Lung microvascular endothelial cell (primary cell): ENCODE results near the gene IFT43. TPM values are rescaled to one million over a fixed set of nuclear protein-coding genes. Genes with fewer than 3 reads are reported as not detected.
"Not testable (repeated sequence)": the region's sequence is repeated elsewhere in the genome, so short reads cannot be mapped to it uniquely, and the experiment has no call there.

Experiments used
- DNase-seq, 2 donors: peaks; one replicate each; pipeline versions ENCODE4 v3.0.0 to v3.0.0-alpha.2; 2010; ENCODE audit warnings: low read depth in 2 of 2
- total RNA-seq: library from RNA; depleted of rRNA; stranded (reverse); fragments of >200 nt; gene quantifications from 2 replicates; pipeline ENCODE4 v1.2.1, GENCODE V29; 2014

The IFT43 gene
- total RNA-seq, 1 donor from 2014 or later, result 22.6 TPM

DNA sequence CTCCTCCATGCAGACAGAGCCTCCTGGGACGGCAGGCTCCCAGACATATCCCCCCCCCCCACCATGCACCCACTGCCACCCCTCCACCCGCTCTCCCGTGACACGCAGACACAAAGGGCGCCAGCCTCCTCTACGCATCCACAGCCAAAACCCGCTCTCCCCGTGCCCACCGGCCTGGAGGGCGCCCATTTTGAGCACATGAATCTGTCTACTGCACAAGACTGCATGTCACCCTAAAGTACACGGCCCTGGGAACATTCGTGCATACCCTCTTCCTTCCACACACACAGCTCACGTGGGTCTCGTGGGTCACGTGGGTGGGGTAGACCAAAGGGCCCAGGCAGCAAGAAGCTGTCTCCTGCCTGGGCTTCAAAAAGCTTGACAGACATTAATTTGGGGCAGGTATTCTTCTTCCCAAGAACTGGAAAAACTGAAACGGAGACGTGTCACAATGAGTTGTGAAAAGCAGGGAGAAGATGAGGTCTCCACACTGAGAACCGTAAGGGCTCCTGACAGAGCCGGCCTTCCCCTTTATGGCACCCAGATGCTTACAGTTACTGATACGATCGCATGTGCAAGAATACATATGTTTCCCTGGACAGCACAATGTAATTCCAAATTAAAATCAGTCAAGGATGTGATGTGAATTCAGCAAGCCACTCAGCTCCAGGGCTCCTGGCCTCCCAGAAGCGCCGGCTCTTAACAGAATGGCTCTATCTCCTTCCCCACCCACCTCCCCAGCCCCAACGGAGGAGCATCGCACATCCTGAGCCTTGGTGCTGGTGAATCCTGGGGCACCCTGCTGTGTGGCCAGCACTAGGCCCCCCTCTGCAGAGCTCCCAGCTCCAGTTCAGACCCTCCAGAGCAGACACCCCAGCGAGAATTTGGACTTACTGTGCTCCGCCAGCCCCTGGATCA, 5.7 kb upstream of the IFT43 start:
- no peak for DNase-seq

DNA sequence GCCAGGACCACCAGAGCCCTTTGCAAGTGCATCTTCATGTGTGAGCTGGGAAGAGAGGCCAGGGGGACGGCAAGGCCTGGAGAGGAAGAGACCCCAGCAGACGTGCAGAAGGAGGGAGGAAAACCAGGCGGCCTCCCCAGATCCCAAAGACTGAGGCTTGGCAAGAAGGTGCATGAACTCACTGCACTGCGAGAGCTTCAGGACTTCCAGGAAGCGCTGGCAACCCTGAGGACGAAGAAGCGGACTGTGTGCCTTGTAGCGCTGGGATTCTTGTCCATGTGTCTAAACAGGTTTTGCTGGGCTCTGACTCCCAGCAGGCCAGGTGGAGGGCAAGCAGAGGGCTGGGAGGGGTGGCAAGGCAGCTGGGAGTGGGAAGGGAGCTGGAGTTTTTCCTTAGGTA, 4.7 kb upstream of the IFT43 start:
- no peak for DNase-seq

DNA sequence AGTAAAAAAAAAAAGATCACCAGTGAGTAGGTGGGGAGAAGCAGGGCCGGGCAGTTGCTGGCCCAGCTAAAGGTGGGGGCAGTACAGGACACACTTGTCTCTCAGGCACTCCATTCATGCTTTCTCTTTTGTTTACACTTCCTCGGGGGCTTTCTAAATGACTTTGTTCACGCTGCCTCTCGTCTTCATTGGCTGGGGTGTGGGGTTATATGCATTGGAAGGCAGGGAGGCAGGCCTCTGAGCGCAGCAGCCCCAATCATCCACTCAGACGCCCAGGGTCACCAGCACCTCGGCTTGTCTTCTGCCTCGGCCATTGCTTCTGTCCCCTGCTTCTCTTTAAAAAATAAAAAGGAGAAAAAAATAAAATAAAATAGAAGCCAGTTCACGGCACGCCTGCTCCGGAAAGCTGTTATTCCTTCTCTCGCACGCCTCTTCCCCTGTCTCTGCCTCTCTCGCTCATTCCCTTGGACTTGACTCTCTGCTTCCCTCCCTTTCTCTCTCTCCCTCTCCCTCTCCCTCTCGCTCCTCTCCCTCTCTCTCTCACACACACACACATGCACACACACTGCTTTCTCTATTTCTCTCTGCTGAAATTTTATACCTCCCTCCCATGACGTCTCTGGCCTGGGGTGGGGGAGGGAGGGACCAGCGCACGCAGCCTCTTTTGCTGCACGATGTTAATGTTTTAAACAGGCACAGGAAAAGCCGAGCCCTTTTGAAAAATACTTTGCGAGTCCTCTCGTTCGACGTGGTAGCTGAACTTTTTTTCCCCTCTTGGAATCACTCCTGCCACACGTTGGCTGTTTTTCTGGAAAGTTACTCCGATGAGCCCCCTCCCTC, 3.9 kb upstream of the IFT43 start, which contains the start of gene TGFB3:
TGFB3 (minus strand) TSS at position 570 of the 840 bp plus-strand sequence. CDS start 1,102 bp downstream, outside the sequence.
- DNase-seq, result peak; percentile 78 to 89

DNA sequence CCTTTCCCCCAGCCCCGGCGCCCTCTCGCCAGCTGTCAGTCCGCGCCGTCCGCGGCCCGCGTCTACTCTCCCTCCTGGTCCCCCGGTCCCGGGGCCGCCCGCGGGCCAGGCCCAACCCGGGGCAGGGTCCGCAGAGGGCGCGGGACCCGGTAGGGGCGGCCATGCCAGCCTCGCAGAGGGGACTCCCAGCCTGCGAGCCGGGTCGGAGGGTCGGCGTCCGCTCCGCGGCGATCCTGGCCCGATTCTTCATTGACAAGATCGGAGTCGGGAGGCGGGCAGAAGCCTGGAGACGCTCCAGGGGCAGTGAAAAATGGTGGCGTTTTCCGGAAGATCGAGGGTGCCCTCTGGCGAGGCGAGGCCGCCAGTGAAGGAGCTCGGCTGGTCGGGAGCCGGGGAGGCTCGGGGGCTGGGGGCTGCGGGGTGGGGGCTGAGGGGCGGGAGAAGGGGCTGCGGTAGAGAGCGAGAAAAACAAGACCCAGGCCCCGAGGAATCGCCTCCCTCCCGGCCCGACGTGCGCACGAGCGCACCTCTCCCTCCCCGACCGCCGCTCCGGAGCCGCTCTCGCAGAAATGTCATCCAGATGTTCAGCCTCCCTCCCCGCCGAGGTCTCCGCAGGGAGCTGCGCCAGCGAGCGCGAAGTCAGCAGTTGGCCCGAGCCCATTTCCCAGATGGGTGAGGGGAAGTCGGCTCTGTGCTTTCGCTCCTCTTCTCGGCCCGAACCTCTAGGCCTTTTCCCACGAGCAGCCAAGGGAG, 3.1 kb upstream of the IFT43 start:
- DNase-seq, result peak; percentile 81 to 83

DNA sequence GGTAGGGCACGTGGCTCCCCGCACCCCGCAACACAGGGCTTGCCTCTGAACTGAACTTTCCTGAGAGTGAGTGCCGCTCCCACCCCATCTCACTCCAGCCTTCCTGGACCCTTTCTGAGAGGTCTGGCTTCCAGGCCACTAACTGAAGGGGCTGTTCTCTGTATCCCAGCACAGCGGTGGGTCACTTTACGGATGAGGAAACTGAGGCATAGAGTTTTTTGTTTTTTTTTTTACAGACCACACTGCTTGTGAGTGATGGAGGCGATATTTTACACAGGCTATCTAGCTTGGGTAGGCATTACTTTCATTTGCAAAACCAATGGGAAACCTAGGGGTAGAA, 2.6 kb upstream of the IFT43 start:
- no peak for DNase-seq

DNA sequence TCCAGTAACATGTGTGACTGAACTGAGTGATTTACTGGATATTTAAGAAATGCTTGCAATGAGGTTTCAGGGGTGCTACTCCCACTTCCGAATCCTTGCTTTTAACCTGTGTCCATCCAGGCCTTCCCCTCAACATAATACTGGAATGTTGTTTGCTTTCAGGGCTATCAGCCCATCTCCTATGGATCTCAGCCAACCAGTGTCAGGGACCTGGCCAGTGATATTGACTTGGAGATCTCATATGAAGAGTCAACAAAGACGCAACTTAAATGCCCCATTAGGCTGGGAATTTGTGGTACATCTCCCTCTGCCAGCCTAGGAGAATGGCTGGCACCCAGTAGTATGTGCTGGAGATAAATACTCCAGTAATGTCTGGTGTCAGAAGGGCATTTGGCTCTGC, 889 bp upstream of the IFT43 start:
- no peak for DNase-seq

DNA sequence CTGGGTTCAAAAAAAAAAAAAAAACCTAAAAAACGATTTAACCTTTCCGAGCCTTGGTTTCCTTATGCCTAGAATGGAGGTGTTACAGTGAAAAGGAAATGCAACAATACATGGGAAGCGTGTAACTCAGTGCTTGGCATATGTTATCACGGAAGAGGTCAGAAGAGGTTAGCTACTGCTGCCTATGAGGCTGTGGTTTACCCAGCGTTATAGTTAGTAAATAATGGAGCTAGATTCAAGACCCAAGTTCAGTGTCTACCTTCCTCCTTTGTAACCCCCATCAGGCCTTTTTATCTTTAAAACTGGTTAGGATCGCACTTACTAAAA, 839 bp downstream of the IFT43 start:
- DNase-seq, result peak; percentile 71 to 92

DNA sequence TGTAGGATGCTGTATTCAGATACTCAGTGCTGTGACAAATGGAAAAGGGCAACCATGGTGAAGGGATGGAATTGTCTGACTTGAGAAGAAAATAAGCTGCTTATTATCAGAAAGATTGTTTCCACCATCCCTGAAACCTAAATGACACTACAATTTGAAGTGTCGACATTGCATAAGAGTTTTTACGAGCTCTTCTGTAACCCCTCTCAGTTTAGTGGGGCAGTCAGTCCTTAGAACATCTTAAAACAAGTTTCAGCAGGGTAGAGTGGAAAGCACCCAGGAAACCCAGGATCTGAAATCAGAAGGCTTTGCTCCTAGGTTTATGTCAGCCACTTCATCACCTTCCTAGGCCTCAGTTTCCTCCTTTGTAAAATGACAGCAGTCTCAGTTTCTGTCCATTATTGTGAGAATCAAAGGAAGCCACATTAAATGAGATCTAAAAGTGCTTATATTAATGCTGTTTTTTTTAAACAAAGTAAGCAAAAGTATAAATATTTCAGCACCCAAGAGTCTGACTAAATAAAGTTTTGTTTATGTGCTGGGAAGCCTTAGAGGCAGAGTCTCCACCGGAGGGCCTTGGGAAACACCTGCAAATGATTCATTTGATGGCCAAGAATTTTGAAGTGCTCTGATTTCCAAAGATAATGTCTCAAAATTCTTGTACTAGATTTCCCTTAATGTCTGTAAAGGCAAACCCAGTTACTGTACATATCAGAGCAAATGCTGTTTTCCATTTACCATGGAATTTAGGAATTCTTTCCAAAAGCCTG, 1.8 kb downstream of the IFT43 start:
- peak in 1 of 2 donors; percentile 69 for DNase-seq

DNA sequence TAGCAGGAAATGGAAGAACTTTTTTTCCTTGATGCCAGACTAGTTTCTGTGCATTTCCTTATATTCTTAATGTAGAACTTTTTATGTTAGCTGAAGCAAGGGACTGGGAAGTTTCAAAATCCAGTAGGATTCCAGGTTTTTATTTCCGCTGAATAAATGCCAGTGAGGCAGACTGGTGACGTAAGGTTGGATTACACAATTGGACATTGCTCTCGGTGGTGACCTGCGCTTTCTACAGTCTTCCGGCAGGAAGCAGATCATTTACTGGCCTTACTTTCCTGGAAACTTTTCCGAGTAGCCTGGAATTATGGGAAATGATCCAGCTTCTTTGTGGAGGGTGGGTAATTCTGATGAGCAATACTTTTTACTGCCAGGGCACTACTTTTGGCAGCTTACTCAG, 3.6 kb downstream of the IFT43 start:
- DNase-seq, result peak; percentile 98 to 99

DNA sequence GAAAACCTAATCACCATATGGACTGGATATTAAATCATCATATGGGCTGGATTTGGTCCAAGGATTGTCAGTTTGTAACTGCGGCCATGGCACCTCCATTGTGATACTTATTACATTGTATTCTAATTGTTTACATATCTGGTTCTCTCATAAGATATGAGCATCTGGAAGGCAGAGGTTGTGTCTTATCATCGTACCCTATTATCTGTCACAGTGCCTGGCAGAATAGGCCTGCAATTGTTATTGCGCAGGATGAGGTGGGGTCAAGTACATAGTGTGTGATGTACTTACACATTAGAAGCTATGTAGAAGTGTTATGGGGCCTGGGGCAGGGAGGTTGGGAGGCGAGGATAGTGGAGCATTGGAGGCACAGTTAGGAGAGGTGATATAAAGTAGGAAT, 4.7 kb downstream of the IFT43 start:
- no peak for DNase-seq

DNA sequence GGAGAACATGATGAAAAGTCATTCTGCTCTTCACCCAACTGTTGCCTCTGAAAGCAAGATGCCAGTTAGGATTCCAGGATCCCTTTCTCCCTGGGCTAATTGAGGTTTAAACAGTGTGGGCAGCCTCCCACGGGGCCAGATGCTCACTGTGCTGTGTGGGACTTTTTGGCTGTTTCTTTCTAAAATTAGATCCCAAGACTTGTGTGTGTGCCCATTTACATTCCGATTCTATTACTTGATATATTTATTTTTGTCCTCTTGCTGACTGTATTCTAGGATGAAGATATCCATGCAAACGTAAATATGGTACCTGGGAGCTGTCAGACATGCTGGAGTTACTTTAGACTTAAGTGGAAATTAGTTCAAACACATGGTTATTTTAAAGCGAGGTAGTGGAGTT, 6.2 kb downstream of the IFT43 start:
- DNase-seq, result no peak

DNA sequence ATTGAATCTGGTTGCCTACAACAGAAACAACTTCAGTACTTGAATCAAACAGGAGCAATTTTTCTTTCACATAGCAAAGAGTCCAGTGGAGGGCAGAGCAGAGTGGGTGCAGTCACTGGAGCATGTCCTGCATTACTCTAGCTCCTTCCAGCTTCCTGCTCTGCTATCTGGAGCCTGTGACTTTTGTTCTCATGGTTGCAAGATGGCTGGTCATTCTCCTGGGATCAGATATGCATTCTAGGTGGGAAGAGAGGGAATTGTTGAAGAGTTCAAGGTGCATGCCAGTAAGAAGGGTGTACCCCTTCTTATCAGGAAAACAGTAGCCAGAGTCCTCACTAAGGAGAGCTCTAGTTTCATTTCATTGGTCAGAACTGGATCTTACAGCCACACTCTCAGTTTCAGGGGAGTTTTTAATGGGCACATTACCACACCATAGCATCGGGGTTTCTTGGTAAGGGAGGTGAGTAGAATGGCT, 8.0 kb downstream of the IFT43 start:
- DNase-seq, result no peak

DNA sequence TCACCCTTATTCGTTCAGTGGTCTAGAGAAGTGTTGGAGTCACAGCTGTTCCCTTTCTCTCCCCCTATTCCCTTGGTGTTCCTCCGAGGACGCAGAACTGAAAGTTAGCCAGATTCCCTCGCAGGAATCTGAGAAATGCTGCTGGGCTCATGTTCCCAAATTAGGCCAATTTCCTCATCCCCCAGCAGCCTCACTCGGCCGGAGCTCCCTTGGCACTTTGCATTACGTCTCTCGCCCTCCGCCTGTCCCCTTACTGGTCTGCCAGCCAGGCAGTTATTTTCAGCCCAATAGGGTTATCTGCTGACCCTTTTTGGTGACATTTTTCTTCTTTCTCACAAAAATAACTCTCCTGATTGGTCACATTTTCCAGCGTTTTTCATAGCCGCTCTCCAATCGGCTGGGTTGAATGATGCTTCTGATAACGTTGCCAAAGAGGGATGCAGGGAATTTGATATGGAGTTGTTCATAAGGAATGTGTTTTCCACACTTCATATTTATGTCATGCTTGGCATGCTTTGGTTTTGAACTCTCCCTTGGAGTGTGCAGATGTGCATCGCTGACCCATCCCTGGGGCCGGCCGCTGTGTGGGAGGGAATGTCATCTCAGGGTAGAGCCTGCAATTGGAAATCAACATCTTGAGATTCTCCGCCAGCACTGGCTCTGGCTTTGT, 9.9 kb downstream of the IFT43 start:
- no peak for DNase-seq

DNA sequence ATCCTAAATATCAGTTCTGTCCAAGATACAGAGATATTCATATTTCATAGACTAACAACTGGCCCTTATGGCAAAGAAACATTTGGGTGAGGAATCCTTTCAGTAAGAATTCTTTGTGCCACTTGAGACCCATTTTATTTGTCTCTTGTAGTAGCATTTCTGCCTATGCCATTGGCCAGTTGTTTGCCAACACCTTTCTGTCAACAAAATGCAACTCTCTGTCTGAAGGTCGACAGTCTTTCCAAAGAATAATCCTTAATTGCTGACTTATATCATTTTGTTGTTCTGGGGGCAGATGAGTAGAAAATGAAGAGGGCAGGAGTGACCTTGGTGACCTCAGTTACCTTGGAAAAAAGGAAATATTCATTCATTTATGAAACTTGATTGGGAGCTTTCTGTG, 10.9 kb downstream of the IFT43 start:
- no peak for DNase-seq

DNA sequence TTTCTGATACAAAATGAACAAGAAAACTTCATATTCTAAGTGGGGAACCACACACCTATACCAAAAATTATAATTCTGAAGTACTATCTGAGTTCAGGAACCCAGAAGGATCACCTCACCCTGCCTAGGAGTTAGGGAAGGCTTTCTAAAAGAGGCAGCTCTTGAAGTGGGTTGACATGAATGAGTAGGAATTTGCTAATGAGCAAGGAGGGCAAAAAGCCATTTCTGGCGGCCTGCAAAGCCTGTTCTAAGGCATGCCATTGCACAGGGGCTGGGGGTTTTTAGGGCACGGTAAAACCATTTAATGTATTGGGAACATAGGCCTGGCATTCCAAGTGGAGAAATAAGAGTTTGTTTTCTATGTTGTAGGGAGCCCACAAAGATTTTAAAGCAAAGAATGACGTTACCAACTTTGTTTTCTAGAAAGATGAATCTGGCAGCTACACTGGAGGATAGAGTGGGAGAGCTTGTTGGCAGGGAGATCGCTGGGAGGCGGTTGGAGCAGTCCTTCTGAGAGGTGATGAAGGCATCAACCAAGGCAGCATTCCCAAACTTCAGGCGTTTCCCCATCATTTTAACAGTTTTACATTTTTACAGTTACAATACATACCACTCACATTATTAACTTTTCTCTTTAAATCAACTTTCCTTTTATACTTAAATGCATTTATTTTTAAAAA, 14.1 kb downstream of the IFT43 start:
- DNase-seq, result no peak

DNA sequence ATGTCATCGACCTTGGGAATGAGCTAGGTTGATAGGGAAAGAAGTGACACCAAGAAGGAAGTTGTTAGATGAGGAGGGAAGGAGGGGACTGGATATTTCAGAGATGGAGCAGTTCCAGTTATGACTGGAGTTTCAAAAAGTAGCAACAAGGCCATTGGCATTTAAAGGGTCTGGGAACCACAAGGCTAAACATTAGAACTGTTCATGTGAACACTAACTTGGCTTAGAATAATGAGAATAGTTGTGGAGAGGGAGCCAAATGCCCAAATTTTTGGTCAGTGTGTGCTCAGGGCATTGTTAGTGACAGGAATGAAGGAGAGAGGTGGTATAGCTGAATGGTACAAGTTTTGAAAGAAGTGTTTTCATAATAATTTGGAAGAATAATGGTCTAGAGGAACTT, 16.8 kb downstream of the IFT43 start:
- no peak for DNase-seq

DNA sequence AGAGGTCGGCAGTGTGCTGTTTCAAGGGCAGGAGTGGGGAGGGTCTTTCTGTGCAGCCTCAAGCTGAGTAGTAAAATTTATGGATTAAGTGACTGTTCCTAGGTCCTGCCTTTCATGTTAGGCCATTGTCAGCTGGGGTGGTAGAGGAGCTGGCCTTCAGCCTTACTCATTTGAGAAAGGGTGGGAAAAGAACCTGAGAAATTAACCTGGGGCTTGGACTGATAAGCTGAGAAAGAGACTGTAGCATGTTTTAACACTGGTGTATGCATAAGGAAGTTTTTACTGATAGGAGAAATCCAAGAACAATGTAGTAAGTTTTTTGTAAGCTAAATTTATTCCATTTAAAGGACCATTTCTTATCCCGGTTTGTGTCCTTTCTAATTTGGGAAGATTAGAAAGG, 20.7 kb downstream of the IFT43 start:
- no peak for DNase-seq

DNA sequence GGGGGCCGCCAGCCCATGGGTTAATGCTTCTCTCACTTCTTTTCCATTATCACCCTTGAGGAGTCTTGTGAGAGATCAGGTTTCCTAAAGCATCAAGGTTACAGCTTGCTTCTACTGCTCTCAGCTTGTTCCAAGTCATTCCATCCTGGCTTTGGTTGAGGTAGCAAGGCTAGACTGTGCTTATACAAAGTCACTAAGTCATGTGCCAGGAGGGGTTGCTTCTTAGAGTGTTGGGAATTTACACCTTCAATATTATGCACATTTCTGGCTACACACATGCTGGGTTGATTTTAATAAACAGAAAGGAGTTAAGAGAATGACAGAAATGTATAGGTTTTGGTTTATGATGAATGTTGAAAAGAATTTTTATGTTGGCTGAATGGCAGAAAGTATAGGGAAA, 21.8 kb downstream of the IFT43 start:
- no peak for DNase-seq

DNA sequence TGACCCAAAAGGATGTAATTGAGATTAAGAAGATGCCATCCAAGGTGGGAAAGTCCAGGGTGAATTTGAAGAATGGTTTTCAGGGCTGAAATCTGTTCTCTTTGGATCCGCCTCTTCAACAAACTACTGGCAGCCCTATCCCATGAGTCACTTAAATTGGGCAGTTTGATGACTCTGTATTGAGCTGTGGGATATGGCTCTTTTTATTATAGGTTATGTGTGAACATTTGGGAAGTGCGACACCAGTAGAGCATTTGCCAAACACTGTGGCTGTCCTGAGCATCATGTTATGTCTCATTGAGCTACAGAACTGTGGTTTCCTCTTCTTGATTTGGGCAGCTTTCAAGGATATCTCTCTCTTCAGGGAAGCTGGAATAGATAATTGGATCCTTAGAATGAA, 22.3 kb downstream of the IFT43 start:
- no peak for DNase-seq

DNA sequence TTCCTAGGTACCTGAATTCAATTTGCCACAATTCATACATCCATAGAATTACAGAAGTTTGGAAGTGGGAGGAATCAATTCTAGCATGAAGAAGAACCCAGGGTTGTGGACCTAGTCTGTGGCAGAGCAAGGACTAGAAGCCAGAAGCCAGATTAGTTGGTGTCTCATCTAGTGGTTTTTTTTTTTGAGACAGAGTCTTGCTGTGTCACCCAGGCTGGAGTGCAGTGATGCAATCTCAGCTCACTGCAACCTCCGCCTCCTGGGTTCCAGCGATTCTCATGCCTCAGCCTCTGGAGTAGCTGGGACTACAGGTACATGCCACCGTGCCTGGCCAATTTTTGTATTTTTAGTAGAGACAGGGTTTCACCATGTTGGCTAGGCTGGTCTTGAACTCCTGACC, 24.1 kb downstream of the IFT43 start:
- DNase-seq, result not testable (repeated sequence)
